Endothelial cell of umbilical vein (primary cell): Measurements from ENCODE around the gene OR4X2. TPM values are rescaled to one million over a fixed set of nuclear protein-coding genes. Genes with fewer than 3 reads are reported as not detected.

Source experiments
- BruUV-seq: library from RNA; stranded (reverse); fragments of 400-500 nt; replicated peaks from 2 replicates; lab custom pipeline; 2021; lab: Mats Ljungman, UMichigan
- CTCF ChIA-PET: fragments of 300-600, 350-600 bp; sonication (Branson Sonifier 250); formaldehyde crosslinking; loops from one replicate; lab custom pipeline; 2021; ENCODE audit warnings: antibody characterized with exemption, inconsistent platforms; lab: Charles Lee
- POLR2A ChIA-PET: fragments of 300-600, 350-600 bp; sonication (Branson Sonifier 250); formaldehyde crosslinking; loops from one replicate; lab custom pipeline; 2021; ENCODE audit warnings: antibody characterized with exemption, inconsistent platforms; lab: Charles Lee
- DNase-seq: peaks from one replicate; pipeline ENCODE4 v3.0.0-alpha.2; 2011; ENCODE audit warnings: low read depth, low spot score
- FAIRE-seq: peaks from 2 replicates; lab custom pipeline; 2011; peaks lifted over from hg19 to GRCh38; lab: Jason Lieb, UNC
- H2AFZ ChIP-seq: 2 replicates; pipeline ENCODE4 v1.6.0; 2012; ENCODE audit warnings: low read depth, low read length, control low read depth, inconsistent platforms
- H3K27ac ChIP-seq: 2 replicates; pipeline ENCODE4 v1.5.1; 2011; ENCODE audit warnings: low read depth, mild to moderate bottlenecking, control low read depth, low read length, moderate library complexity; ENCODE audit not compliant: insufficient read depth
- H3K27me3 ChIP-seq, 2 experiments: 2 replicates each; pipeline versions ENCODE4 v1.6.0 to v1.6.1; 2011; ENCODE audit warnings: low read length in 2 of 2, mixed read lengths in 1 of 2; ENCODE audit not compliant: control insufficient read depth in 2 of 2, insufficient read depth in 2 of 2
- H3K36me3 ChIP-seq, 2 experiments: 2 replicates in 1 of 2; 3 replicates in 1 of 2; pipeline ENCODE4 v1.5.1; 2011; ENCODE audit warnings: low read length in 2 of 2, mild to moderate bottlenecking in 1 of 2, moderate library complexity in 1 of 2; ENCODE audit not compliant: control insufficient read depth in 2 of 2, insufficient read depth in 2 of 2; ENCODE audit errors: extremely low read depth in 1 of 2
- H3K4me1 ChIP-seq: 3 replicates; pipeline ENCODE4 v1.5.1; 2011; ENCODE audit warnings: mild to moderate bottlenecking, low read length; ENCODE audit not compliant: control insufficient read depth, insufficient read depth; ENCODE audit errors: extremely low read depth
- H3K4me2 ChIP-seq: 2 replicates; pipeline ENCODE4 v1.6.1; 2011; ENCODE audit warnings: low read length, control low read depth, mixed read lengths; ENCODE audit not compliant: insufficient read depth
- H3K4me3 ChIP-seq, 3 experiments: fragments of 200-600 bp in 1 of 3; sonication (generic), shearing (Covaris generic) in 1 of 3; replicated peaks in 1 of 3; 2 replicates each; pipeline ENCODE4 v1.5.1; 2011 to 2016; ENCODE audit warnings: control low read depth in 3 of 3, low read length in 3 of 3, mild to moderate bottlenecking in 2 of 3, inconsistent platforms in 1 of 3, low read depth in 1 of 3, moderate library complexity in 1 of 3; ENCODE audit not compliant: insufficient read depth in 1 of 3
- H3K79me2 ChIP-seq: 2 replicates; pipeline ENCODE4 v1.6.0; 2012; ENCODE audit warnings: low read length, inconsistent platforms; ENCODE audit not compliant: control insufficient read depth, insufficient read depth
- H3K9ac ChIP-seq: replicated peaks from 2 replicates; pipeline ENCODE3; 2011; ENCODE audit warnings: low read length, control low read depth; ENCODE audit not compliant: insufficient read depth; ENCODE audit errors: extremely low read depth
- H3K9me1 ChIP-seq: replicated peaks from 3 replicates; pipeline ENCODE4 v1.6.0; 2011; ENCODE audit warnings: mild to moderate bottlenecking, low read length; ENCODE audit not compliant: control insufficient read depth, insufficient read depth; ENCODE audit errors: extremely low read depth
- H3K9me3 ChIP-seq: replicated peaks from 2 replicates; pipeline ENCODE4 v1.5.1; 2012; ENCODE audit warnings: low read length, inconsistent platforms; ENCODE audit not compliant: control insufficient read depth, insufficient read depth
- H4K20me1 ChIP-seq: replicated peaks from 2 replicates; pipeline ENCODE3; 2011; ENCODE audit warnings: mild to moderate bottlenecking, low read length; ENCODE audit not compliant: control insufficient read depth, insufficient read depth; ENCODE audit errors: extremely low read depth
- EZH2 ChIP-seq: IDR thresholded peaks from 2 replicates; pipeline ENCODE4 v1.6.1; 2012; ENCODE audit warnings: borderline replicate concordance, low read depth, mild to moderate bottlenecking, moderate library complexity, low read length, inconsistent platforms; ENCODE audit not compliant: severe bottlenecking
- FOS ChIP-seq: IDR thresholded peaks from 2 replicates; pipeline ENCODE4 v1.6.1; 2011; ENCODE audit warnings: mild to moderate bottlenecking, low read length, moderate library complexity, borderline replicate concordance; ENCODE audit not compliant: insufficient read depth
- GATA2 ChIP-seq: IDR thresholded peaks from 2 replicates; pipeline ENCODE4 v1.7.0; 2011; ENCODE audit warnings: low read depth, mild to moderate bottlenecking, moderate library complexity, mixed read lengths, low read length; ENCODE audit not compliant: insufficient read length, insufficient read depth
- JUN ChIP-seq: IDR thresholded peaks from 2 replicates; pipeline ENCODE4 v1.6.1; 2011; ENCODE audit warnings: borderline replicate concordance, low read depth; ENCODE audit not compliant: insufficient read length, insufficient read depth
- MYC ChIP-seq: IDR thresholded peaks from one replicate; pipeline ENCODE4 v1.6.1; 2011; ENCODE audit warnings: mild to moderate bottlenecking, low read depth, low read length
- POLR2A ChIP-seq: IDR thresholded peaks from 2 replicates; pipeline ENCODE4 v1.6.1; 2012; ENCODE audit warnings: low read depth, mild to moderate bottlenecking, control low read depth, low read length
- POLR2AphosphoS5 ChIP-seq: IDR thresholded peaks from 2 replicates; pipeline ENCODE4 v1.6.1; 2012; ENCODE audit warnings: low read depth, mild to moderate bottlenecking, control low read depth, low read length, moderate library complexity; ENCODE audit not compliant: insufficient read depth
- dilution Hi-C: fragments of 300-500 bp; cut with MboI; formaldehyde crosslinking; loops from one replicate; pipeline ENCODE4 v1.15.0; 2019; ENCODE audit warnings: low sequenced_read_pairs; ENCODE audit not compliant: extremely low pct_ligation_motif_present
- intact Hi-C: fragments of 100-400 bp; cut with micrococcal nuclease; formaldehyde crosslinking; loops from one replicate; pipeline ENCODE4 v1.10.0; 2022
- polyA plus RNA-seq, 4 experiments: library from polyadenylated mRNA; depleted of rRNA in 3 of 4; stranded (reverse) in 3 of 4; unstranded in 1 of 4; fragments of >200 nt; gene quantifications; 2 replicates each; pipeline versions ENCODE4 v1.2.1 to v1.2.3, GENCODE V29; 2011 to 2012; ENCODE audit warnings: missing spikeins in 1 of 4
- total RNA-seq: library from RNA; stranded (reverse); gene quantifications from 2 replicates; pipeline ENCODE4 v1.2.3, GENCODE V29; 2021
- TF ChIP-seq, protein P1 (sequence below), 2 donors: IDR thresholded peaks; 1 replicate in 1 of 2; 2 replicates in 1 of 2; pipeline ENCODE4 v1.5.1; 2011; ENCODE audit warnings: low read length in 2 of 2, mild to moderate bottlenecking in 2 of 2, moderate library complexity in 2 of 2, control low read depth in 1 of 2, inconsistent platforms in 1 of 2, low read depth in 1 of 2; ENCODE audit not compliant: insufficient read depth in 1 of 2; ENCODE audit errors: extremely low read depth in 1 of 2
- TF ChIP-seq, protein P2 (sequence below): IDR thresholded peaks from 2 replicates; pipeline ENCODE4 v1.6.1; 2011; ENCODE audit not compliant: insufficient read depth, insufficient read length

Gene OR4X2
- total and polyA plus RNA-seq, 2 donors (not counting 3 experiments of a cell fraction or from before 2014, with no cell fraction given), result not detected

DNA sequence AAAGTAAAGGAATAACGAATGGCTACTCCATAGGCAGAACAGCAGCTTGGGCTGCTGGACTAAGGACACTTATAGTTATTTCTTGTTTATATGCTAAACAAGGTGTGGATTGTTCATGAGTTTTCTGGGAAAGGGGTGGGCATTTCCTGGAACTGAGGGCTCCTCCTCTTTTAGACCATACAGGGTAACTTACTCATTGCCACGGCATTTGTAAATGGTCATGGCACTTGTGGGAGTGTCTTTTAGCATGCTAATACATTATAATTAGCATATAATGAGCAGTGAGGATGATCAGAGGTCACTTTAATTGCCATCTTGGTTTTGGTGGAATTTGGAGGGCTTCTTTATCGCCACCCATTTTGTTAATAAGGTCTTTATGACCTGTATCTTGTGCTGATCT lies 25.7 kb downstream of the OR4X2 start:
- Histone ChIP-seq H3K27ac (no peak overlapping the region), H4K20me1 (no peaks in the 10 kb centered on the region), H3K4me3 (no peak overlapping the region), H3K27me3 (no peaks in the 10 kb centered on the region), H3K9me1 (no peaks in the 10 kb centered on the region), H3K9me3 (no peaks in the 10 kb centered on the region), H2AFZ (no peak overlapping the region), H3K4me2 (no peak overlapping the region), H3K36me3 (no peaks in the 10 kb centered on the region), H3K4me1 (no peaks in the 10 kb centered on the region), H3K79me2 (no peaks in the 10 kb centered on the region), H3K9ac (no peak overlapping the region)
- intact Hi-C loops (no loop called here), dilution Hi-C loops (no loop called here)
- DNase-seq, result no peak
- TF ChIP-seq POLR2AphosphoS5, result no peak
- TF ChIP-seq POLR2A, result no peak
- TF ChIP-seq MYC, result no peak
- TF ChIP-seq, protein P1, sequence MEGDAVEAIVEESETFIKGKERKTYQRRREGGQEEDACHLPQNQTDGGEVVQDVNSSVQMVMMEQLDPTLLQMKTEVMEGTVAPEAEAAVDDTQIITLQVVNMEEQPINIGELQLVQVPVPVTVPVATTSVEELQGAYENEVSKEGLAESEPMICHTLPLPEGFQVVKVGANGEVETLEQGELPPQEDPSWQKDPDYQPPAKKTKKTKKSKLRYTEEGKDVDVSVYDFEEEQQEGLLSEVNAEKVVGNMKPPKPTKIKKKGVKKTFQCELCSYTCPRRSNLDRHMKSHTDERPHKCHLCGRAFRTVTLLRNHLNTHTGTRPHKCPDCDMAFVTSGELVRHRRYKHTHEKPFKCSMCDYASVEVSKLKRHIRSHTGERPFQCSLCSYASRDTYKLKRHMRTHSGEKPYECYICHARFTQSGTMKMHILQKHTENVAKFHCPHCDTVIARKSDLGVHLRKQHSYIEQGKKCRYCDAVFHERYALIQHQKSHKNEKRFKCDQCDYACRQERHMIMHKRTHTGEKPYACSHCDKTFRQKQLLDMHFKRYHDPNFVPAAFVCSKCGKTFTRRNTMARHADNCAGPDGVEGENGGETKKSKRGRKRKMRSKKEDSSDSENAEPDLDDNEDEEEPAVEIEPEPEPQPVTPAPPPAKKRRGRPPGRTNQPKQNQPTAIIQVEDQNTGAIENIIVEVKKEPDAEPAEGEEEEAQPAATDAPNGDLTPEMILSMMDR (IDR thresholded peaks at IDR 0.05; ENCODE audit: extremely low read depth in 1 of 2, insufficient read depth in 1 of 2, low read depth in 1 of 2, low read length in 2 of 2), result no peak
- TF ChIP-seq JUN, result no peak
- no peak for TF ChIP-seq FOS
- TF ChIP-seq, protein P2, sequence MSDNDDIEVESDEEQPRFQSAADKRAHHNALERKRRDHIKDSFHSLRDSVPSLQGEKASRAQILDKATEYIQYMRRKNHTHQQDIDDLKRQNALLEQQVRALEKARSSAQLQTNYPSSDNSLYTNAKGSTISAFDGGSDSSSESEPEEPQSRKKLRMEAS, result no peak
- TF ChIP-seq EZH2, result no peak
- TF ChIP-seq GATA2, result no peak
- FAIRE-seq, result no peak
- ChIA-PET CTCF (no interaction called here), POLR2A (no interaction called here)
- no TSS peak for BruUV-seq
